Measurements from ENCODE around the gene SLX4IP.

Gene SLX4IP

GRCh38 chr20:10492844-10493243 lies 57.7 kb downstream of the SLX4IP start:
- H3K4me3 ChIP-seq (ENCODE audit: low read depth, low read length), result no peak overlapping the region
- no peak for TF ChIP-seq CTCF (IDR thresholded peaks at IDR 0.05; ENCODE audit: borderline replicate concordance, insufficient read depth, low read depth, low read length)

- no peak overlapping the region for H3K4me3 ChIP-seq (ENCODE audit: low read depth, low read length)
- no peak for TF ChIP-seq CTCF (IDR thresholded peaks at IDR 0.05; ENCODE audit: borderline replicate concordance, insufficient read depth, low read depth, low read length)
These were observed 60.1 kb downstream of the SLX4IP start for GRCh38 chr20:10495173-10495572.

GRCh38 chr20:10496465-10496864 lies 61.4 kb downstream of the SLX4IP start:
- no peak overlapping the region for H3K4me3 ChIP-seq (ENCODE audit: low read depth, low read length)
- TF ChIP-seq CTCF (IDR thresholded peaks at IDR 0.05; ENCODE audit: borderline replicate concordance, insufficient read depth, low read depth, low read length), result no peak

- no peak for TF ChIP-seq CTCF (IDR thresholded peaks at IDR 0.05; ENCODE audit: borderline replicate concordance, insufficient read depth, low read depth, low read length)
- no peak overlapping the region for H3K4me3 ChIP-seq (ENCODE audit: low read depth, low read length)
These were observed 62.2 kb downstream of the SLX4IP start for GRCh38 chr20:10497283-10497682.

DNA sequence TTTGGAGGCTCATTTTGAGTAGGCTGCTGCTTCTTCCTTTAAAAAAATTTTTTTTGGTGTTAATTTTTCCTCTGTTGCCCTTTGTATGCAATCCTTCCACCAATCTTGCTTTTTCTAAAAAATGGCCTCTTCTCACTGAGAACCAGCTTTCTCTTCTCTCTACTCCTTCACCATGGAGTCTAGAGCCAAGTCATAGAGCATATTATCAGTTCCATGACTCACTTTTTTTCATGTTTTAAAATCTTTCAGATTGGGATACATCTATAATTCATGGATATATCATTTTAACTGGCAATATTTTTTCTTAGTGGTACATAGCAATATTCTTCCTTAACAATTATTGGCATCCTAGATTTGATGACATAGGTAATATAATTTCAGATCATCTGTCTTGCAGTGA lies 62.7 kb downstream of the SLX4IP start:
- TF ChIP-seq CTCF (IDR thresholded peaks at IDR 0.05; ENCODE audit: borderline replicate concordance, insufficient read depth, low read depth, low read length), result no peak
- H3K4me3 ChIP-seq (ENCODE audit: low read depth, low read length), result no peak overlapping the region

- TF ChIP-seq CTCF (IDR thresholded peaks at IDR 0.05; ENCODE audit: borderline replicate concordance, insufficient read depth, low read depth, low read length), result no peak
- no peak overlapping the region for H3K4me3 ChIP-seq (ENCODE audit: low read depth, low read length)
These were observed 63.1 kb downstream of the SLX4IP start for GRCh38 chr20:10498200-10498599.

DNA sequence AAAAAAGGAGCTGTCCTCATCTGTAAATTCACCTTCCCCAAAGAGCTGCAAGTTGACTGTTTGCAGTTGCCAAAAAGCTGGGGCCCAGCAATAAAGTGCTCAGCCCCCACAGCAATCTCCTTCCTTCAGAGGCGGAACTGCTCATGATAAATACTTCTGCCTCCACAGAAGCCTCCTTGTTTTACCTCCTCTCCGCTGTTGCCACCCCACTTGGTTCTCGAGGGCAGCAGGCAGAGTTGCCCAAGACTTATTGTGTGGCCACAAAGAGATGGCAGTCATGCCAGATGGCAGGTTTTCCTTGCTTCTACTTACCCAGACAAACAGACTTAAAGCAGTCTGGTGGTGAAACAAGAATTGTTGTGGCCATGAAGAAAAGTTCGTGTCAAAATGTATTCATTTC lies 66.3 kb downstream of the SLX4IP start:
- H3K4me3 ChIP-seq (ENCODE audit: low read depth, low read length), result no peak overlapping the region

More for the DNA sequence above, 66.3 kb downstream of the SLX4IP start:
- no peak for TF ChIP-seq CTCF (IDR thresholded peaks at IDR 0.05; ENCODE audit: borderline replicate concordance, insufficient read depth, low read depth, low read length)

All from GM12875 (cell line).